OCI-LY7 (cell line): ENCODE measurements around the gene METTL22.

Source experiments
- EZH2phosphoT487 ChIP-seq: fragments of 200-600 bp; sonication (generic); IDR thresholded peaks from 2 replicates; pipeline ENCODE4 v1.6.1; 2018; ENCODE audit warnings: low read depth, borderline replicate concordance, mild to moderate bottlenecking, mixed run types, antibody characterized with exemption, low read length, moderate library complexity, mixed read lengths
- TF ChIP-seq, protein P1 (sequence below): fragments of 200-600 bp; sonication (generic); conservative IDR thresholded peaks from 2 replicates; pipeline ENCODE4 v1.5.1; 2014; ENCODE audit warnings: mild to moderate bottlenecking, antibody characterized with exemption, low read length, moderate library complexity, mixed read lengths

DNA sequence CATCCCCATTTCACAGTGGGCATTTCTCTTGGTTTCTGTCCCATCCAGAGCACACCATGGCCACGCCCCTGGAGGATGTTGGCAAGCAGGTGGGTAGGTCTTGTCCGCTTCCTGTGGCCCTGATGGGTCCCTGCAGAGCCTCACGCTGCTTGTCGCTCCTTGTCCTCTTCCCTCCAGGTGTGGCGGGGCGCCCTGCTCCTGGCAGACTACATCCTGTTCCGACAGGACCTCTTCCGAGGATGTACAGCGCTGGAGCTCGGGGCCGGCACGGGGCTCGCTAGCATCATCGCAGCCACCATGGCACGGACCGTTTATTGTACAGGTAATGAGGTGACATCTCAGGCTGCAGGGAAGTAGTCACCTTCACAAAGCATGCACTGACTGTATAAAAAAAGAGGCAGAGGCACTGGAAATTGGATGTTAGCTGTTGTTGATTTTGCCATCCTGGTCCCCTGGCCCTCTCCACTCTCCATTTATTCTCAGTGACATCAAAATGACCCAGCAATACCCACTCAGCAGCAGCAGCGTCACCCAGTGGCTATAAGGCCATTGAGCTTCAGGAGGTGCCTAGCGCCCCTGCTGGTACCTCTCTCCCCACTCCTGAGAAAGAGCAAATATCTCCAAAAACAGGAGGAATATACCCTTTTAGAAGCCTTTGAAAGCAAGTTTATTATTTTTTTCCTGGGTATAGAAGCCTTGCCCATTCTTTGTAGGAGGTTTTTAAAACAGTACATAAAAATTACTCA lies 13.7 kb downstream of the METTL22 start:
- TF ChIP-seq, protein P1, sequence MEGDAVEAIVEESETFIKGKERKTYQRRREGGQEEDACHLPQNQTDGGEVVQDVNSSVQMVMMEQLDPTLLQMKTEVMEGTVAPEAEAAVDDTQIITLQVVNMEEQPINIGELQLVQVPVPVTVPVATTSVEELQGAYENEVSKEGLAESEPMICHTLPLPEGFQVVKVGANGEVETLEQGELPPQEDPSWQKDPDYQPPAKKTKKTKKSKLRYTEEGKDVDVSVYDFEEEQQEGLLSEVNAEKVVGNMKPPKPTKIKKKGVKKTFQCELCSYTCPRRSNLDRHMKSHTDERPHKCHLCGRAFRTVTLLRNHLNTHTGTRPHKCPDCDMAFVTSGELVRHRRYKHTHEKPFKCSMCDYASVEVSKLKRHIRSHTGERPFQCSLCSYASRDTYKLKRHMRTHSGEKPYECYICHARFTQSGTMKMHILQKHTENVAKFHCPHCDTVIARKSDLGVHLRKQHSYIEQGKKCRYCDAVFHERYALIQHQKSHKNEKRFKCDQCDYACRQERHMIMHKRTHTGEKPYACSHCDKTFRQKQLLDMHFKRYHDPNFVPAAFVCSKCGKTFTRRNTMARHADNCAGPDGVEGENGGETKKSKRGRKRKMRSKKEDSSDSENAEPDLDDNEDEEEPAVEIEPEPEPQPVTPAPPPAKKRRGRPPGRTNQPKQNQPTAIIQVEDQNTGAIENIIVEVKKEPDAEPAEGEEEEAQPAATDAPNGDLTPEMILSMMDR: peak; percentile 93
- TF ChIP-seq EZH2phosphoT487: no peak
